NCI-H524 treated with DMSO at 0.1 percent for 48 hours (cell line): ENCODE measurements around the gene TOR2A.
"Not testable (repeated sequence)": the region's sequence is repeated elsewhere in the genome, so short reads cannot be mapped to it uniquely, and the experiment has no call there.

Experiments
- DNase-seq: peaks from one replicate; lab custom pipeline; 2025; lab: John Stamatoyannopoulos, UW

Gene TOR2A

DNA sequence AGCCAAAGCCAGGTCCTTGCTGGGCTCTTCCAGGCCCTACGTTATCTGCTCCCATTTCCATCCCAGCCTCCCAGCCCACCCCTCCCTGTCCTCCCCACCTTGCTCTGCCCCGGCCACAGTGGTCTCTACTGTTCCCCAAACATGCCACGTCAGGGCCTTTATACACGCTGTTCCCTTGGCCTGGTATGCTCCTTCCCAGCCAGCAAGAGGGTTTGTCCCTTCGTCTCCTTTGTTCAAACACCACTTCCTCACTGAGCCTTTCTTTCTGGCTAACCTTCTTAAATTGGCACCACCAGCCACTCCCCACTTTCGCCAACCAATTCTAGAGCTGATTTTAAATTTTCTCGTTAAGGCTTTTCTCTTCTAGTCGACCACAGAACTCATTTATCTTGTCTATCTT lies 33.6 kb upstream of the TOR2A start:
- no peak for DNase-seq

DNA sequence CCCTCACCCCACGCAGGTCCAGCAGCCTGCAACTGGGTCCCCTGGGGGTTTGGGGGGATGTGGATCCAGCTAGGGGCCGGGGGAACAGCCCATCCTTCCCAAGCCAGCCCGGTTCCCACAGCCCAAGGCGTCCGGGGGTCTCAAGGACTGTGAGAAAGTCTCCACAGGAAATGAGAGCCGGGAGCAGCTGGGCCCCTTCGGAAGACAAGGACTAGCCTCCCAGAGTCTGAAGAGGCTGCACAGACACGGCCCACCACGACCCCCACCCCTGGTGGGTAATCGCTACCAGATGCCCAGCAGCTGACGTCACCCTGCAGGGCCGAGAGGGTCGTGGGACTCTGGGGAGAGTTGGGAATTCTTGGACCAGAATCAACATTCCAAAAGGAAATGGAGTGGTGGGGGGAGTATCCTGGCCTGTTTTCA lies 32.8 kb upstream of the TOR2A start:
- DNase-seq, result no peak

DNA sequence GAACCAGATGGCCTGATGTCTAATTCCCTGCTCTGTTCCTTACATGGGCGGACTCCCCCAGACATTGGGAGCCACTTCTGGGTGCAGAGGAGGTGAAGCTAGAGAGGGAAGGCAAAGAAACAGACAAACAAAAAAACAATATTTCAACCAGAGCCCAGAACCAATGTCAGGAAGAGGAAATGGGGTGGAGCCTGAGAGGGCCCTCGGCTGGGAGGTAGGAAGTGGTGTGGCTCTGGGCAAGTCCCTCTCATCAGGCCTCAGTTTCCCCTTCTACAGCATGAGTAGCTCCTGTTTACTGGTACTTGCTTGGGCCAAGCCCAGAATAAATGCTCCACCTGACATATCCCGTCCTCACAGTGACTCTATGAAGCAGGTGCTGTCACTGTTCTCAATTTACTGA lies 32.3 kb upstream of the TOR2A start:
- DNase-seq, result no peak

DNA sequence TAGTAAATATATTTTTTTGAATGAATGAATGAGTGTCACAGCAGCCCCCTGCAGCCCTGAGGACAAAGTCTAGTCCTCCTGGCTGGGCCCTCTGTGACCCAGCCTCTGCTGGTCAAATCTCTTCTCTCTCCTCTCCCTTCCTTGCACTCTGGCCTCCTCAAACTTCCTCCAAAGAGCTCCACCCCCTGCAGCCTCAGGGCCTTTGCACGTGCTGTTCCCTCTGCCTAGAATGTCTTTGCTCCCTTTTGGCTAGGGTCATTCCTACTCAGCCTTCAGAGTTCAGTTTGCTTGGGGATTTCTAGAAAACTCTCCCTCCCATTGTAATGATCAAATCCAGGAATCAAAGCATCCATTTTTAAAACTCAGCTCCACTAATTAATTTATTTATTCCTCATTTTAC lies 30.3 kb upstream of the TOR2A start:
- no peak for DNase-seq

DNA sequence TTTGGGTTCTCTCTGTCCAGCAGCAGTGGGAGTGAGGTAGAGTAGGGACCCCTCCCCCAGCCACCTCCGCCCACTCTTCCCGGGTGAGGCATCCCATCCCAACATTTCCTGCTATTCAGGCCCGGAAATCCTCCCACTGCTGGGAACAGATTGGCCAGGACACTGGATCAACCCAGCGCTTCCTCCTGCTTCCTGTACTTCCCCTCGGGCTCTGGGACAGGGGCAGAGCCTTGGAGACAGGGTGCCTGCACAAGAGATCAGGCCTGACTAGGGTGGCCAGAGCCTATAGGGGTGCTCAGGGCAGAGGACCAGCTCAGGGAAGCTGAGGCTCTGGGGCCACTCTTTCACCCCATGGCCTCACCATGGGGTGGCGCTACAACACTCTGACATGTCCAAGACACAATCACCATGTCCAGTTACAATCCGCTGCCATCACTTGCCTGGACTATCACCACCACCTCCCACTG lies 28.9 kb upstream of the TOR2A start:
- no peak for DNase-seq

DNA sequence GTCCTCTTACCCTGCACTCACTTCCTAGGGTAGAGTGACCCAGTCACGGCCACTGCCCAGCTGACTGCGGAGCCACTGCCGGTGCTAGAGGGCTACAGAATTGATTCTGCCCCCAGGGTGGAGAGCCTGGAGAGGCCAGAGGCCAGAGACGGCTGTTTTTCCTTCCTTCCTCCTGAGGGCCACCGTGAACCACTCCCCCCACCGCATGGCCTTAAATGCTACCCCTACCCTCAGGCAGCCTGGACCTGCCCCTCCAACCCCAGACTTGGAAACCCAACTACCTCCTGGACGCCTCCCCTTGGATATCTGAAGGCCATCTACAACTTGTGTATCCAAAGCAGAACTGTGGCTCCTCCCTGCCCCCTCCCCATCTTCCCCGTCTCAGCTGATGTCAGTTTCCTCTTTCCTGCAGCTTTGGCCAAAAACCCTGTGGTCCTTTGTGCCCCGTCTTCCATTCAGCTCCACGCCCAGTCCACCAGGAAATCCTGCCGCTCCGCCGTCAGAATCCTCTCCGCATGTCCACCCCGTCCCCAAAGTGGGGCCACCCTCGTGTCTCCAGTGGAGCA lies 27.1 kb upstream of the TOR2A start:
- no peak for DNase-seq

DNA sequence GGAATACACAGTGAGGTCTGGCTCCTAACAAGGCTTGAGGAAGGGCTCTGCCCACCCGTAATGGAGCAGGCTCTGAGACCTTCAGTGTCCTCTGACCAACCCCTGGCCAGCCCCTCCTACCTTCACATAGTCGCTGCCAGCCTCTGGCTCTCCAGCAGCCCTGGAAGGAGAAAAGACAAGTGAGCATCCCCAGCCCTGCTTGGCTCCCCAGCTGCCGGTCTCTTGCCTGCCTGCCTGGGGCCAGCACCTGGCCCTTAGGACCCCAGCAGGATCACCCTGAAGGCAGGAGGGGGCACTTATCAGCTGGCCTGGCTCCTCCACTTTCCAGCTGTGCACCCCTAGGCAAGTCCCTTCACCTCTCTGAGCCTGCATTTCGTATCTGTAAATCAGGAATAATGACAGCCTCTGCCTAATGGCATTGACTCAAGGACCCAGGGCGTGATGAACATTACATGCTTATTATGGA lies 26.4 kb upstream of the TOR2A start:
- no peak for DNase-seq

DNA sequence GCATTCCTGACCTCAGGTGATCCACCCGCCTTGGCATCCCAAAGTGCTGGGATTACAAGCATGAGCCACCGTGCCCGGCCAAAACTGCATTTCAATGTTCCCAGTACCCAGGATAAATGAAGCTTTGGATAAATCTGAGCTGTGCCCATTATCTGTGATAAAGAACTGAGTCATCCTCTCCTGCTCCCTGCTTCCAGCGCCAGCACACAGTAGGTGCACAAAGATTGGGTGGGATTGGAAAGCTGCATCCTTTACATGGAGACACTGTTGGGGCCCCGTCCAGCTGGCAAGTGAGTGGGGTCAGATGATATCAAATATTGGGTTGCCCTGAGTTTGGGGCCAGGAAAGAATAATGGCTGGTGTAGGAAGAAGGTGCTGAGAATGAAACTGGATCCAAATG lies 26.0 kb upstream of the TOR2A start:
- no peak for DNase-seq

DNA sequence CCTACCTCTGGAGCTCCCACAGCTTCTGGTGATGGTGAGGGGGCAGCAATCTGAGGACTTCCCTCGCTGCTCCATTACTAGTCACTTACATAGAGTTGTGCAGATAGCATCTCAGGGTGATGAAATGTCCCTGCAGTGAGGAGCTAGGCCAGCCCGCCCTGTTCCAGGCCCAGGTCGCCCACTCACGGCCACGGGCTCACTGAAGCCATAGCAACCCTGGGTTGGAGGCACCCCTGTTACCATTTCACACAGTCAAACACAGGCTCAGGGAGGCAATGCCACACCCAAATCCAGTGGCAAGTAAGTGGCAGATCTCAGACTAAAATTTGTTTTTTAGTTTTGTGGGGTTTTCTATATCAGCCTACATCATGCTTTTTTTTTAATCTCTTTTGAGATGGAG lies 23.7 kb upstream of the TOR2A start:
- DNase-seq, result no peak

DNA sequence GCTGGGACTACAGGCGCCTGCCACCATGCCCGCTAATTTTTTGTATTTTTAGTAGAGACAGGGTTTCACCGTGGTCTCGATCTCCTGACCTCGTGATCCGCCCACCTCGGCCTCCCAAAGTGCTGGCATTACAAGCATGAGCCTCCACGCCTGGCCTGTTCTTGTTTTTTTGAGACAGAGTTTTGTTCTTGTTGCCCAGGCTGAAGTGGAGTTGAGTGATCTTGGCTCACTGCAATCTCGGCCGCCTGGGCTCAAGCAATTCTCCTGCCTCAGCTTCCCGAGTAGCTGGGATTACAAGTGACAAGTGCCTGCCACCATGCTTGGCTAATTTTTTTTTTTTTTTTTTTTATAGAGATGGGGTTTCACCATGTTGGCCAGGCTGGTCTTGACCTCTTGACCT lies 21.7 kb upstream of the TOR2A start:
- not testable (repeated sequence) for DNase-seq

DNA sequence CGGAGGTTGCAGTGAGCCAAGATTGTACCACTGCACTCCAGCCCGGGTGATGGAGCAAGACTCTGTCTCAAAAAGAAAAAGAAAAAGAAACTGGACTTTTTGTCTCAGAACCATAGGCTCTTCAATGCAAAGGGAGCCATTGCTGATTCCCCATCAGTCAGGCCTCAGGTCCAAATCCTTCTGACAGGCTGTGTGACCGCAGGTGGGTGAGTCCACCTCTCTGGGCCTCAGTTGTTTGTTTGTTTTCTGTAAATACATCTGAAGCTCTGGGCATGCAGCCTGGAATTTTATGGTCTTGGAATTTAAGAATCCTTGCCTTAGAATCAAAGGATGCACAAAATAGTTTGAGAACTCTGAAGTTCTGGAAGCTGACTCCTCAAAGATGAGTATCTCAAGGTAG lies 21.1 kb upstream of the TOR2A start:
- no peak for DNase-seq

DNA sequence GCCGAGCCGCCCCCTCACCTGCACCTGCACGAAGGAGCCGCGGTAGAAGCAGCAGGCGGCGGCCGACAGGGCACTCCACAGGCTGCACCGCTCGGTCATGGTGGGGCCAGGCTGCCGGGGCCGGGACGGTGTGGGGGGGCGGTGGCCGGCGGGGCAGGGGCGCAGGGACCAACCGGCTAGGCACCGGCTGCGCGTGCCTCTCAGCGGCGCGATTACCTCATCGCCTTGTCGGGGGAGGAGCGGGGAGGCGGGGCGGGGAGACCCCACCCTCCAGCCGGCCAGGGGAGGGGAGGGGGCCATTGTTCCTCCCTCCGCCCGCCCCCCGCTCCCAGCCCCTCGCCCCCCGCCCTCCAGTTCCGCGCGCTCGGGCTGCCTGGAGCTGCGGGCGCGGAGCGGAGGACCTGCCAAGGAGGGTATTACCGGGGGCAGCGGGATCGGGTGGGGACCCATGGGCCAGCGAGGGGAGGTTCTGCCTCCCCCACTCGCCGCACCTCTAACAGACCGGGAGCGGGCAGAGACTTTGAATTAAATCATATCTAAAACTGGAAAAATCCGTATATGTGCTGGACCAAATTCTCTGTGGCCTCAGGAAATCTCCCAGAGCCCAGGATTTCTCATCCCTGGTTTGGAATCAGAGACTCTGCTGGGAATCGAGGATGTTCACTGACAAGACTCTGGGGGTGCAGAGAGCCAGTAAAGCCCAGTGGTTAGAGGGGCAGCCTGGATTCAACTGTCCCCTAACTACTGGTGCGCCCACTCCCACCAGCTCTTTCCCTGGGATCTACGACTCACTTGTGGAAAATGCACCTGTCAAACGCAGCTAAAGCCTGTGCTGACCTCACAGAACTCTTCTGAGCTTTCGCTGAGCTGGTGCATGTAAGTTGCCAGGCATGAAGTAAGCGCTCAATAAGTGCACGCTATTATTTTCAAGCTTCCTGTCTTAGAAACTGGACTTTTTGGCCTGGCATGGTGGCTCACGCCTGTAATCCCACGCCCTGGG lies 20.3 kb upstream of the TOR2A start:
- DNase-seq, result no peak

DNA sequence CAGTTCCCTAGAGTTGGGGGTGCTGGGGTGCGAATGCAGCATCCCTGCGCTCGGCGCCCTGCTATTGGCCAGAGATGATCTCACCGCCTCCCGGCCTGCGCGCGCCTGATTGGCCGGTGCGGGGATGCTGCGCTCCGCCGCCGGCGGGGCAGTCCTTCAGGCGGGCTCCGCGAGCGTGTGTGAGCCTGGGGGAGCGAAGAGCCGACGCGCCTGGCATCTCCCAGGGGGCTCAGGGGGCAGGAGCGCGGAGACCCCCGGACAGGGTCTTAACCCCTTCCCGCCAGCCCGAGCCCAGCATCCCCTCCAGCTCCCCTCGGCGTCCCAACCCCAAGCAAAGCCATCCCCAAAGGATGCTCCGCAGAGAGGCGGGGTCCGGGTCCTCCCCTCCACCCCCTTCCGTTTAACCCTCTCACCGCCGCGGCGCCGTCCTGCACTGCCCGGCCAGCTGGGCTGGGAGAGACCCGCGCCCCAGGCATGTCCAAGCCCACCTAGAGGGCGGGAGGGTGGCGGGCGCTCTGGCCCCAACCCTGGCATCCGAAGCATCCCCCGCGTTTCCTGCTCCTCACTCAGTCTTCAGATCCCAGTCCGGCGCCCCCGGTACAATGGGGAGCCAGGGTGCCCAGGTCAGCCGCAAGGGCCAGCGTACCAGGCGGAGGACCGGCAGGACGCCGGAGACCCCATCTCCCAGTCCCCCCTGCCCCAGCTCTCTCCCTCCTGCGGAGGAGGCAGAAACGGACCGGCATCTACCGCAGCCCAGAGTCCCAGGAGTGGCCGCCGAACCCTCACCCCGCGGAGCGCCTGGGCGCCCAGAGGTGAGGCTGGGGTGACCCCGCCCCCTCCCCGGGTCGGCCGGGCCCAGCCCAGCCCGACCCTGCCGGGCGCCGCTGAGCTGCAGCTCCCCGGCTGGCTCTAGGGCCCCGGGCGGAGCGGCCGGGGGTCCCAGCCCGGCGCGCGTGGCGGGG lies 19.3 kb upstream of the TOR2A start:
- DNase-seq, result no peak

DNA sequence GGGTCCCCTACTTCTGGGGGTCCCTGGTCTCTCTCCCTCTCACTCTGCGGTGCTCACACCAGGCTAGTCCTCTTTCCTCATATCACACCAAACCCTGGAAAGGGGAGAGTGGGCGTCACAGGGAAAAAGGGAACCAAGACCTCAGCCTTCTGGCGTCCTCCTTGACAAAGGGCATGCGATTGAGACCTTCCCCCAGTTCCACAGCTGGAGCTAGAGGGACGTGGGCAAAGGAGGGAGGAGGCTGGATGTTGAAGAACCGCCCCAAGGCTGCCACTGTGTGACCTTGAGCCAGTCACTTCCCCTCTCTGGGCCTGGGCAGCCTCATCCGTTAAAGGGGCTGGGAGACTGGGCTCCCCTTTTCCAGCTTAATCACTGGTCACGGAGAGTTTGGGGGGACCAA lies 18.5 kb upstream of the TOR2A start:
- no peak for DNase-seq

DNA sequence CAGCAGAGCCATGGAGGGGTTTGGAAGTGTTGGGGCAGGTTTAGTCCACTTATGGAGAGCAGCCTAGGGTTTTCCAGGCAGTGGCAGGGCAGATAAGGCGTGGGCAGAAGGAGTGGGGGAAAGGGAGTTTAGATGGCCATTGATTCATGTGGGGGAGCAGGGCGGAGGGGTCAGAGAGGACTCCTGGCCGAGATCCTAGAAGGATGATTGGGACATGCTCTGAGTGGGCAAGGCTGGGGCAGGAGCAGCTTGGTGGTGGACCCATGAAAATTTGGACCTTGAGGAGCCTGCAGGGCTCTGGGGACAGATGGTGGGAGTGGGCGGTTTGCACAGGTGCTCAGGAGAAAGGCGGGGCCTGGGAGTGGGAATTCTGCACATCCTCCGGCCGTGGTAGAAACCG lies 18.1 kb upstream of the TOR2A start:
- no peak for DNase-seq

DNA sequence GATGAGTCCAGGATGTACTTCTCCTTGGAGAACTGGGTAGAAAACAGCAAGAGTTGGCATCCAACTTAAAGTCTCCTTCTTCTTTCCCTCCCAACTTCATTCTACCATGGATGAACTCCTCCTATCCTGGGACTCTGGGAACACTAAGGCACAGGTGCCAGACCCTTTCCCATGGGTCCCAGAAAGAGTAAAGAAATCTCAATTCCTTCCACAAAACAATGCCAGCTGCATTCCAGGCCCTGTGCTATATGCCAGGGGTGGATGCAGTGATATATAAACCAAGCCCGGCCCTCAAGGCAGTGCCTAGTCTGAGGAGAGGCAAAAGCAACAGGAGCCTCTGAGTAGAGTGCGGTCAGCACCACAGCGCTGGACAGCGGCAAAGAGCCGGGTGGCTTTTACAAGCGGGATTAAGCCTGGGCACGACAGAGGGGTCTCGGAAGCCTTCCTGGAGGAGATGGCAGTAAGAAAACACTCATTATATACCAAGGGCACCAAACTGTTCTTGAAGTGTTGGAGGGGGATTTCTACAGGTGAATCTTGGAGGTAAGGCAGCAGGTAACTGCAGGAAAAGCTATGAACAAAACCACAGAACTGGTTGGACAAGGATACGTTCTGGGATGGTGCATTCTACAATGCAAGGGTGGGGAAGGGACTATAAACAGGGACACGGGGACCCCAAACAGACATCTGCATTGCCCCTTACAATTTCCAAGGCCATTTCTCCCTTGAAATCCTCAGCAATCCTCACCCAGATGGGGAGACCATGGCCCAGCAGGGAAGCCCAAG lies 16.4 kb upstream of the TOR2A start:
- DNase-seq, result no peak

DNA sequence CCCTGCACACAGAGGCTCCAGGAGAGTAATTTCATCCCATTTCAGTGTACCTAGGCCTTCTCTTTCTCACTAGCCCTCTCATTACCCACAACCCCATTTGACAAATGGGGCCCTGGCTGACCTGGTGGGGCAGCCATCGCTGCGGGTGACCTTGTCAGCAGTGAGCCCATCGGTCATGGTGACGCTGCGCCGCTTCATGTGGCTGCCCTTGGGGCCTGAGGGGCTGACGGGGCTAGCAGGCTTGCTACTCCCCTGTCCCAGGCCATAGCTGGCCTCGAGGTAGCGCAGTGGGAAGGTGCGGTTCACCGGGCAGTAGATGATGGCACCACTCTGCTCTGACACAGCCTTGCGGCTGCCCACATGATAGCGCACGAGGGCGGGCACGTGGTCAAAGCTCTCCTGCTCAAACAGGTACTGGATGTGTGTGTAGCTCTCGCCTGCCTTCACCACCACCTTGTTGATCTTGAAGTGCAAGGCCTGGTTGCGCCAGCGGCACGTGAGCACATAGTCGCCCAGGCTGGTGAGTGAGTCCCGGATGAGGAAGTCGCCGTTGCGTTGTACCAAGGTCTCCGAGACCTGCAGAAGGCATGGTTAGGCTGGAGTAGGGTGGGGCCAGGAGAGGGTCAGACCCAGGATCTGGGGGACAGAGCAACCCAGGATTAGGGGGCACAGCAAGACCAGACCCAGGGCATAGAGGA lies 14.1 kb upstream of the TOR2A start:
- DNase-seq, result no peak

DNA sequence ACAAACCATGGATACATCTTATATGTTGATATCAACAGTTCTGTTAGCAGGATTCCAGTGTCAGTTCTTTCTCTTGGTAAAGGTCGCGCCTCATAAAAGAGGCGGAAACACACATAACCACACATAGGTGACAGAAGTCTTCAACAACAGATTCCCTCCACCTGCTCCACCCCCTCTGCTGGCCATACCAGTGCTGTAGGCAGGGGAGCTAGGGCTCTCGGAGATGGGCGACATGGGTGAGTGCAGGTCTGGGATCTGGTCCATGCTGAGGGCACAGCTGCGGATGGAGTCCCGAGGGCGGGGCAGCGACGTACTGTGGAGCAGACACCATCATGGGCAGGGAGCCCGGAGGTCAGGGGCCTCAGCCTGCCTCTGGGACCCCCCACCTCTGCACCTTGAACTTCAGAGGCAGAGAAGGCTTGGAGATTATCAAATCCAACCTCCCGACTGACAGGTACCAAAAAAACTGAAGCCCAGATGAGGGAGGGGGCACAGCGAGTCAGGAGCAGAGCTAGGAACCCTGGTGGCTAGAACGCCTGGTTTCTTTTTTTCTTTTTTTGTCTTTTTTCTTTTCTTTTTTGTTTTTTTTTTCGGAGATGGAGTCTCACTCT lies 12.0 kb upstream of the TOR2A start:
- no peak for DNase-seq

DNA sequence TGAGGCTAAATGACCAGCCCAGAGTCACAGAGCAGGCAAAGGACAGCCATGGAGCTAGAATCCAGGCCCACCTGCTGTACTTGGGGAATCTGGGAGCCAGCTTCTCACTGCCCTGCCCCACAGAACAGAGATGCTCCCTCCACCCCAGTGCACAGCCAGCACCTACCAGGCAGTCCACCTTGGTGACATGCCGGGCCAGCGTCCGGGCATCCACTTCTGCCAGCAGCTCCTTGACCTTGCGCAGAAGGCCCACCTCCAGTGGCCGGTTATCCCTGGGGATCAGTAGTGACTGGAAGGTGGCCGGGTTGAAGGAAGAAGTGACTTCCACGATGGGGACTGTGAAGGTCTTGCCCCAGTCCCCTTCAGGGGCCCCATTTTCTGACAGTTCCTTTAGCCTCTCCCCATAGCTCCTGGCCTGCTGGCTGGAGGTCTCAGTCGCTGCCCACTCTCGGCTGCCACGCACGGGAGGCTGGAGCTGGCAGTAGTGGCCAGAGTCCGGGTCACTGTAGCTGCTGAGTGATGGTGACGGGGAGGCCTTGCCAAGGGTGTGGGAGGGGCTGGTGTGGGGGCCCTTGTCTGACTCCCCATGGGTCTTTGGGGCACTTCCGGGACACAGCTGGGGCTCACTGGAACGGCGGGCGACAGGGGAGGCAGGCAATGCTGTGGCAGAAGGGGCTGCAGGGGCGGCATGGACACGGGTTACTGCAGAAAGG lies 9.5 kb upstream of the TOR2A start:
- DNase-seq, result no peak
